ENCODE data around the gene BROX. TPM values are rescaled to one million over a fixed set of nuclear protein-coding genes. Genes with fewer than 3 reads are reported as not detected.

Gene BROX, protein sequence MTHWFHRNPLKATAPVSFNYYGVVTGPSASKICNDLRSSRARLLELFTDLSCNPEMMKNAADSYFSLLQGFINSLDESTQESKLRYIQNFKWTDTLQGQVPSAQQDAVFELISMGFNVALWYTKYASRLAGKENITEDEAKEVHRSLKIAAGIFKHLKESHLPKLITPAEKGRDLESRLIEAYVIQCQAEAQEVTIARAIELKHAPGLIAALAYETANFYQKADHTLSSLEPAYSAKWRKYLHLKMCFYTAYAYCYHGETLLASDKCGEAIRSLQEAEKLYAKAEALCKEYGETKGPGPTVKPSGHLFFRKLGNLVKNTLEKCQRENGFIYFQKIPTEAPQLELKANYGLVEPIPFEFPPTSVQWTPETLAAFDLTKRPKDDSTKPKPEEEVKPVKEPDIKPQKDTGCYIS
- total RNA-seq, result 29.2 and 53.3 TPM in 2 replicates

DNA sequence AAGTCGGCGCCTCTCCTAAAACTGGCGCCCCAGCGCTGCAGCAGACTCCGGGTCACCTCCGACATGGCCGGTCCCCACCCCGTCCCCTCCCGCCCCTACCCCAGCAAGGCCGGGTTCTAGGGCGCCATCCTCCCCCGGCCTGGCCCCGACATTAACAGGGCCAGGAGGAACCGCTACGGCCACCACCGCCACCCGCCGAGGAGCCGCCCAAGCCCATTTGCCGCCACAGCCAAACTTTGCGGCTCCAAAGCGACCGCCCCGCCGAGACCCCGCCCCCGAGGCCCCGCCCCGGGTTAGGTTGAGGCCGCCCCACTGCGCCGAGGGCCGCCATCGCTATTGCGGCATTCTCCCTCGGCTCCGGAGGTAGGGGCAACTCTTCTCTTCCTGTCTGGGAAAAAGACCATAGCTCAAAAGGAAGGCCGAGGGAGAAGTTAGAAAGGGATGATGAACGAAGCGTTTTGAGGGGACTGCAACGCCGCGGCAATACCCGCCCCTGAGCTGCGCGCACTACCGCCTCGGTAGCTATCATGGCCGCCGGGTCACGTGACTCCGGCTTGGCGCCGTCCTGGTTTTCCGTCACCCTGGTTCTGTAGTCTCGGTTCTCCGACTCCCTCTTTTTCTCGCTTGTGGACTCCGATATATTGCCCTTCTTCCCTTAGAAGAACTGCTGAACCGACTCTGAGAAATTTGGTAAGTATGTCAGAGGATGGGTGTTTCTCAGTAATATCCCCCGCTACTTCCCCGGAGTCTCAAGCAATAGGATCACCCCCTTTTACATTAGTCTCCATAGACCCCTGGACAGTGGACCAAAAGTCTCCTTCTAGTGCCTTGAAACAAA lies at the start of gene BROX, which contains the start of gene AIDA:
Gene BROX (plus strand): TSS at position 312 of the 838 bp plus-strand sequence. CDS start 3,136 bp downstream, outside the sequence.
Gene AIDA (minus strand): TSS at position 239 of the 838 bp plus-strand sequence. CDS start 174 bp downstream, at position 65.

GRCh38 chr1:222736972-222737371 lies 24.6 kb downstream of the BROX start, which contains the start of gene FAM177B:
FAM177B (plus strand) TSS chr1:222737202; CDS start chr1:222746546, 9,344 bp downstream.

Other genes starting within 250 kb of the BROX start
- gene HHIPL2, start 164.5 kb upstream of the BROX start, total RNA-seq, result not detected in 2 replicates
- gene TAF1A, start 122.6 kb upstream of the BROX start, total RNA-seq, result 7.1 and 15.5 TPM in 2 replicates
- gene MIA3, start 94.5 kb upstream of the BROX start, total RNA-seq, result 29.6 and 38.8 TPM in 2 replicates
- 40.3 and 48.0 TPM in 2 replicates for gene AIDA, start 73 bp upstream of the BROX start, total RNA-seq
- not detected in 2 replicates for gene FAM177B, start 24.6 kb downstream of the BROX start, total RNA-seq
- 0.97 and 1.4 TPM in 2 replicates for gene DISP1, start 102.5 kb downstream of the BROX start, total RNA-seq